Activated B cell treated with CpG ODN at 0.5 μM for 24 hours (primary cell): Measurements from ENCODE around the gene LAPTM5. TPM values are rescaled to one million over a fixed set of nuclear protein-coding genes. Genes with fewer than 3 reads are reported as not detected.
A peak's percentile ranks its signal among the peaks of the same experiment; 100 is the strongest.

ENCODE experiments used
- ATAC-seq: fragments of 200-7000 bp; cut with Tn5 transposase; one replicate; pipeline ENCODE4 v1.10.0; 2021; ENCODE audit warnings: low read depth, mild to moderate bottlenecking, moderate library complexity
- CTCF ChIA-PET: fragments of 350-600 bp; sonication (Branson Sonifier 250); formaldehyde crosslinking; loops from one replicate; lab custom pipeline; 2021; ENCODE audit warnings: antibody characterized with exemption; lab: Charles Lee
- POLR2A ChIA-PET: fragments of 350-600 bp; sonication (Branson Sonifier 250); formaldehyde crosslinking; loops from one replicate; lab custom pipeline; 2021; ENCODE audit warnings: antibody characterized with exemption; lab: Charles Lee
- DNase-seq: peaks from one replicate; pipeline ENCODE4 v3.0.0; 2022
- H3K27ac Mint-ChIP-seq: one replicate; pipeline ENCODE4 v1.8.0; 2020; ENCODE audit warnings: mixed read lengths
- H3K27me3 Mint-ChIP-seq: one replicate; pipeline ENCODE4 v1.8.0; 2021; ENCODE audit warnings: mixed read lengths
- H3K36me3 Mint-ChIP-seq: one replicate; pipeline ENCODE4 v1.8.0; 2021; ENCODE audit warnings: low read depth, mixed read lengths
- H3K4me1 Mint-ChIP-seq: one replicate; pipeline ENCODE4 v1.8.0; 2021; ENCODE audit warnings: mixed read lengths
- H3K4me3 Mint-ChIP-seq: one replicate; pipeline ENCODE4 v1.8.0; 2020; ENCODE audit warnings: mild to moderate bottlenecking, mixed read lengths
- H3K9me3 Mint-ChIP-seq: one replicate; pipeline ENCODE4 v1.8.0; 2020; ENCODE audit warnings: mixed read lengths
- intact Hi-C: fragments of 100-400 bp; cut with micrococcal nuclease; formaldehyde crosslinking; loops from one replicate; pipeline ENCODE4 v1.15.1; 2024
- total RNA-seq: library from RNA; stranded (reverse); gene quantifications from 2 replicates; pipeline ENCODE4 v1.2.3, GENCODE V29; 2022
- TF ChIP-seq, protein P1 (sequence below): fragments of 200-600 bp; IDR thresholded peaks from one replicate; pipeline ENCODE4 v1.8.0; 2022; ENCODE audit warnings: antibody characterized with exemption, mild to moderate bottlenecking

LAPTM5 gene
- total RNA-seq, 1 donor from 2014 or later: 766 TPM

DNA sequence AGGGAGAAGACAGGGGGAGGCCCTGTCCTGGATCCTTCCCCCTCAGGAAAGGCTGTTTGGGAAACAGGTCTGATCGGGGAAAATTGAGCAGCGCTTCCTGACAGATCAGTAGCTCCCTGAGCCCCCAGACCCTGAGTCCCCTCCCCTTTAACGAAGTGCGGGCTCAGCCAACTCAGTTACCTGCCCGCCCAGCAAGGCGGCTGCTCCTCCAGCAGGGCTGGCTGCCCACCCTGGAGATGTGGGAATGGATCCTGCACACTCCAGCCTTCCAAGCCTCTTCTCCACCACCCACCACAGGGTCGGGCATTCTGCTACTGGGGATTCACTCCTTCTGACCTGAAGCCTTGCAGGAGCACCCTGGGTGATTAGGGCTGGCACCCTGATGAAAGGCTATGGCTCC lies 27.6 kb upstream of the LAPTM5 start:
- TF ChIP-seq, protein P1, sequence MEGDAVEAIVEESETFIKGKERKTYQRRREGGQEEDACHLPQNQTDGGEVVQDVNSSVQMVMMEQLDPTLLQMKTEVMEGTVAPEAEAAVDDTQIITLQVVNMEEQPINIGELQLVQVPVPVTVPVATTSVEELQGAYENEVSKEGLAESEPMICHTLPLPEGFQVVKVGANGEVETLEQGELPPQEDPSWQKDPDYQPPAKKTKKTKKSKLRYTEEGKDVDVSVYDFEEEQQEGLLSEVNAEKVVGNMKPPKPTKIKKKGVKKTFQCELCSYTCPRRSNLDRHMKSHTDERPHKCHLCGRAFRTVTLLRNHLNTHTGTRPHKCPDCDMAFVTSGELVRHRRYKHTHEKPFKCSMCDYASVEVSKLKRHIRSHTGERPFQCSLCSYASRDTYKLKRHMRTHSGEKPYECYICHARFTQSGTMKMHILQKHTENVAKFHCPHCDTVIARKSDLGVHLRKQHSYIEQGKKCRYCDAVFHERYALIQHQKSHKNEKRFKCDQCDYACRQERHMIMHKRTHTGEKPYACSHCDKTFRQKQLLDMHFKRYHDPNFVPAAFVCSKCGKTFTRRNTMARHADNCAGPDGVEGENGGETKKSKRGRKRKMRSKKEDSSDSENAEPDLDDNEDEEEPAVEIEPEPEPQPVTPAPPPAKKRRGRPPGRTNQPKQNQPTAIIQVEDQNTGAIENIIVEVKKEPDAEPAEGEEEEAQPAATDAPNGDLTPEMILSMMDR: no peak
- peaks cover 33% of the 10 kb centered on the region for H3K4me1 Mint-ChIP-seq
- no peak for ATAC-seq
- no peak overlapping the region for H3K4me3 Mint-ChIP-seq
- H3K27me3 Mint-ChIP-seq: peaks cover 12% of the 10 kb centered on the region
- no peaks in the 10 kb centered on the region for H3K36me3 Mint-ChIP-seq
- CTCF ChIA-PET: interaction anchor here (2.5 to 3.8 kb wide), 2 partner anchors 16 to 65 kb away, joined by 7 to 41 read pairs; no protein-coding TSS in a partner anchor
- H3K9me3 Mint-ChIP-seq: no peaks in the 10 kb centered on the region
- POLR2A ChIA-PET: interaction anchor here (0.7 to 1.2 kb wide), 2 partner anchors 16 to 38 kb away, joined by 3 to 7 read pairs; no protein-coding TSS in a partner anchor
- H3K27ac Mint-ChIP-seq: no peak overlapping the region
- intact Hi-C loops: loop anchor here (10.0 kb wide), 1 partner anchor 370 kb away; no protein-coding TSS in a partner anchor
- DNase-seq: no peak

DNA sequence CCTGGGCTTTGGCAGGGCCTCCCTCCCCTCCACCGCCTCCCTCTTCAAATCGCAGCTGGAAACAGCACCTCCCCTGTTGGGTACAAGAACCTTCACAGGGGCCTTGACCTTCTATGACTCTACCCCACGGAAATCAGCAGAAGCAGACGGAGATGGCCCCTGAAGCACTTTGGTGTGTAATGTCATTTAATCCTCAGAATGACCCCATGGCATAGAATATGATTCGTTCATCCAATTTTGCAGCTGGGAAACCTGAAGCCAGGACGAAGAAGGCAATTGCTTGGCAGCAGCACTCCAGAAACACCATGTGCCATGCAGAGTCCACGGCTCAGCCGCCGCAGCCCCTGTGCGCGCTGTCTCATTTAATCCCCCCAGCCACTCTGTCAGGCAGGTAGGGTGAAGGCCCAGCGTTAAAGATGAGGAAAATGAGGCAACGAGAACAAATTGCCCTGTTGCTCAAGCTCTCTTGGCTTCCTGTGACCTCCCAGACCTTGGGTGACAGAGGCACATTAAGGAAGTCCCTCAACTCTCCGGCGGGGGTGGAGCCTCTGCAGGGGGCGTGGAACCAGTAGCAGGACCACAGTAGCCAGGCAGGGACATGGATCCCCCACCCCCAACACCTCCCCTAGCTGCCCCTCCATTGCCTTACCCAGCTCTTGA lies 25.8 kb upstream of the LAPTM5 start:
- H3K36me3 Mint-ChIP-seq: no peaks in the 10 kb centered on the region
- H3K4me3 Mint-ChIP-seq: no peak overlapping the region
- H3K4me1 Mint-ChIP-seq: peaks cover 42% of the 10 kb centered on the region
- H3K27ac Mint-ChIP-seq: no peak overlapping the region
- TF ChIP-seq, protein P1: no peak
- intact Hi-C loops: loop anchor here (5.0 to 10.0 kb wide), 2 partner anchors 371 to 639 kb away; no protein-coding TSS in a partner anchor
- H3K9me3 Mint-ChIP-seq: no peaks in the 10 kb centered on the region
- ChIA-PET CTCF (interaction anchor here (1.0 to 4.7 kb wide), 14 partner anchors 8 to 149 kb away, joined by 3 to 48 read pairs (median 9); no protein-coding TSS in a partner anchor), POLR2A (interaction anchor here (1.2 to 7.8 kb wide), 4 partner anchors 7 to 64 kb away, joined by 3 to 177 read pairs (median 8); partner anchors contain the start of gene LAPTM5)
- DNase-seq (no peak), ATAC-seq (no peak)
- H3K27me3 Mint-ChIP-seq: peaks cover 5% of the 10 kb centered on the region

DNA sequence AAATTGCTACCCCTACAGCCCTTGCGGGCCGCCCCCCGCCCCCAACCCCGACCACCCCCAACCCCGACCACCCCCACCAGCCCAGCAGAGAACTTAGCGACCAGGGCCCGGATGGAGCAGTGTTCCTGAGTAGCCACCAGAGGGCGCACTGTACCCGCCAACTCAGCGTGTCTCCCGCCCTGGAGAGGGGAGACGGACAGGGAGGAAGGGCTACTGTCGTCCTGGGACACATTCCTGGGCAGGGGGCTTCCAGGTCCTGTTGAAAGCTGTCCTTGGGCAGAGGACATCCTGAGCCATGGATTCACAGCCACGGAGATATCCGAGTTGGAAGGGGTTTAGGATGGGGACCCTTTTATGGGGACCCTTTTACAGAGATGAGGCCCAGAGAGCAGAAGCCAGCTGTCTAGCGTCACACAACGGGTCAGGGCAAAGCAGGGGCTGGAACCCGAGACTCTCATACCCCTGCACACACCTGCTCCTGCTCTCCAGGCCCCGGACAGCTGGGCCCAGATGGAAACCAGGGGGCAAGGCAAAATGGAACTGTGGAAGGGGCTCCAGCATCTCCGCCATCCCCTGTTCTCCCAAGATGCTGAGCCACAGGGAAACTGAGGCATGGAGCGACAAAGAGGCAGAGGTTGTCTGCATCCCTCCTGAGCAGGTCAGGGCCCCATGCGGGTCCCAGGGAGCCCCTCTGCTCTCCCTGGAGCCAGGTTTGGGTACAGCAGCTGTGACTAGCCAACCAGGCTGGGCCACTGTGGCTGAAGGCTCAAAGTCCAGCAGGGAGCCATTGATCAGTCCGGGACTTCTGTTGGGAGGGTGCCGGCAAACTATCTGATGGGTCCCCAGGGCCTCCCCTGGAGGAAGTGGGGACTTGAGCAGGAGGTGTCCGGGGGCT lies 25.0 kb upstream of the LAPTM5 start:
- POLR2A ChIA-PET: interaction anchor here (1.3 to 7.8 kb wide), 7 partner anchors 8 to 128 kb away, joined by 3 to 177 read pairs (median 7); partner anchors contain the start of gene LAPTM5
- Mint-ChIP-seq H3K9me3 (no peaks in the 10 kb centered on the region), H3K27ac (no peak overlapping the region), H3K27me3 (no peaks in the 10 kb centered on the region), H3K36me3 (no peaks in the 10 kb centered on the region), H3K4me1 (peaks cover 45% of the 10 kb centered on the region), H3K4me3 (no peak overlapping the region)
- TF ChIP-seq, protein P1: no peak
- DNase-seq: peak; percentile 61
- CTCF ChIA-PET: interaction anchor here (0.7 to 4.7 kb wide), 17 partner anchors 9 to 150 kb away, joined by 3 to 48 read pairs (median 5); no protein-coding TSS in a partner anchor
- intact Hi-C loops: loop anchor here (1.0 to 10.0 kb wide), 5 partner anchors 19 to 640 kb away; no protein-coding TSS in a partner anchor
- peak; percentile 55 for ATAC-seq

DNA sequence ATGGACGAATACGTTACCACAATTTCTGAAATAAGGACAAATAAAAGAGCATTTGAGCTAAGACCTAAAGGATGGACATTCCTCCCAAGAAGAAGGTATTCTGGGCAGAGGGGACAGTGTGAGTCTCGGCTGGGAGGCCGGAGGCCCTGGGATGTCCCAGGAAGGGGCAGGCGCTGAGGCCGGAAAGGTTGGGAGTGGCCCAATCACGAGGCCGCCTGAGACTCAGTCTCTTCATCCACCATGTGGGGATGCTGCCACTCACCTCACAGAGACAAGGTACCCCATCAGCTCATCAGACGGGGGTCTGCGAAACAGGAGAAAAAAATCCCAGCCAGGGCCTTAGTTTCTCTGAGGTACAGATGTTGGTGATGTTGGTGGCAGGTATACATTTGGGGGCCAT lies 24.3 kb upstream of the LAPTM5 start:
- POLR2A ChIA-PET: interaction anchor here (1.3 to 7.8 kb wide), 6 partner anchors 8 to 129 kb away, joined by 3 to 177 read pairs (median 6); partner anchors contain the start of gene LAPTM5
- H3K9me3 Mint-ChIP-seq: no peaks in the 10 kb centered on the region
- intact Hi-C loops: loop anchor here (1.0 to 10.0 kb wide), 5 partner anchors 19 to 640 kb away; no protein-coding TSS in a partner anchor
- no peak for ATAC-seq
- peaks cover 45% of the 10 kb centered on the region for H3K4me1 Mint-ChIP-seq
- TF ChIP-seq, protein P1: no peak
- H3K4me3 Mint-ChIP-seq: no peak overlapping the region
- CTCF ChIA-PET: interaction anchor here (0.7 to 4.7 kb wide), 15 partner anchors 8 to 147 kb away, joined by 3 to 48 read pairs (median 6); no protein-coding TSS in a partner anchor
- no peaks in the 10 kb centered on the region for H3K27me3 Mint-ChIP-seq
- H3K36me3 Mint-ChIP-seq: no peaks in the 10 kb centered on the region
- no peak for DNase-seq
- no peak overlapping the region for H3K27ac Mint-ChIP-seq
